Measurements from ENCODE around the gene EFCC1.

EFCC1 gene

GRCh38 chr3:128994581-128995546 lies 6.2 kb upstream of the EFCC1 start:
- no peak for DNase-seq (ENCODE audit: low read depth in 2 of 2)

GRCh38 chr3:128995737-128996136 lies 5.4 kb upstream of the EFCC1 start:
- no peak for DNase-seq (ENCODE audit: low read depth in 2 of 2)

GRCh38 chr3:128996200-128996599 lies 4.9 kb upstream of the EFCC1 start:
- no peak for DNase-seq (ENCODE audit: low read depth in 2 of 2)

GRCh38 chr3:128996726-128997125 lies 4.4 kb upstream of the EFCC1 start:
- DNase-seq (ENCODE audit: low read depth in 2 of 2) = no peak

- no peak for DNase-seq (ENCODE audit: low read depth in 2 of 2)
These were observed 3.5 kb upstream of the EFCC1 start for GRCh38 chr3:128997486-128998133.

- no peak for DNase-seq (ENCODE audit: low read depth in 2 of 2)
These were observed 2.5 kb upstream of the EFCC1 start for GRCh38 chr3:128998561-128998960.

- DNase-seq (ENCODE audit: low read depth in 2 of 2) = no peak
These were observed 2.0 kb upstream of the EFCC1 start for GRCh38 chr3:128999102-128999501.

GRCh38 chr3:129000742-129001100 lies 383 bp upstream of the EFCC1 start:
- no peak for DNase-seq (ENCODE audit: low read depth in 2 of 2)

GRCh38 chr3:129001806-129002572 lies 885 bp downstream of the EFCC1 start:
- no peak for DNase-seq (ENCODE audit: low read depth in 2 of 2)

- DNase-seq (ENCODE audit: low read depth in 2 of 2) = no peak
These were observed 1.8 kb downstream of the EFCC1 start for GRCh38 chr3:129002573-129003569.

GRCh38 chr3:129003578-129004112 lies 2.5 kb downstream of the EFCC1 start:
- no peak for DNase-seq (ENCODE audit: low read depth in 2 of 2)

- no peak for DNase-seq (ENCODE audit: low read depth in 2 of 2)
These were observed 3.7 kb downstream of the EFCC1 start for GRCh38 chr3:129004639-129005295.

GRCh38 chr3:129005526-129006303 lies 4.6 kb downstream of the EFCC1 start:
- DNase-seq (ENCODE audit: low read depth in 2 of 2) = no peak

GRCh38 chr3:129006864-129007263 lies 5.8 kb downstream of the EFCC1 start:
- no peak for DNase-seq (ENCODE audit: low read depth in 2 of 2)

GRCh38 chr3:129007792-129008191 lies 6.7 kb downstream of the EFCC1 start:
- DNase-seq (ENCODE audit: low read depth in 2 of 2) = no peak

- DNase-seq (ENCODE audit: low read depth in 2 of 2) = no peak
These were observed 8.2 kb downstream of the EFCC1 start for GRCh38 chr3:129009266-129009665.

GRCh38 chr3:129010310-129010956 lies 9.3 kb downstream of the EFCC1 start:
- DNase-seq (ENCODE audit: low read depth in 2 of 2) = no peak

- DNase-seq (ENCODE audit: low read depth in 2 of 2) = no peak
These were observed 12.4 kb downstream of the EFCC1 start for GRCh38 chr3:129013491-129013891.

GRCh38 chr3:129014148-129014547 lies 13.0 kb downstream of the EFCC1 start:
- DNase-seq (ENCODE audit: low read depth in 2 of 2) = no peak

All from stimulated activated CD8-positive, alpha-beta memory T cell treated with anti-CD3 and anti-CD28 coated beads, Interleukin-2, amount 100 ng/mL, for 1 hour (primary cell).